Activated CD4-positive, alpha-beta memory T cell treated with anti-CD3 and anti-CD28 coated beads for 36 hours (primary cell): ENCODE data around the gene STRBP. TPM values are rescaled to one million over a fixed set of nuclear protein-coding genes. Genes with fewer than 3 reads are reported as not detected.

ENCODE experiments used
- CTCF ChIA-PET: fragments of 350-600 bp; sonication (Branson Sonifier 250); formaldehyde crosslinking; loops from one replicate; lab custom pipeline; 2021; ENCODE audit warnings: antibody characterized with exemption, inconsistent platforms; lab: Charles Lee
- POLR2A ChIA-PET: fragments of 350-600 bp; sonication (Branson Sonifier 250); formaldehyde crosslinking; loops from one replicate; lab custom pipeline; 2021; ENCODE audit warnings: antibody characterized with exemption; lab: Charles Lee
- DNase-seq: peaks from one replicate; pipeline ENCODE4 v3.0.0-alpha.2; 2020
- H3K27ac Mint-ChIP-seq: one replicate; pipeline ENCODE4 v1.8.0; 2021; ENCODE audit warnings: mixed read lengths
- H3K27me3 Mint-ChIP-seq: one replicate; pipeline ENCODE4 v1.8.0; 2021; ENCODE audit warnings: mixed read lengths
- H3K36me3 Mint-ChIP-seq: one replicate; pipeline ENCODE4 v1.8.0; 2021; ENCODE audit warnings: mixed read lengths
- H3K4me1 Mint-ChIP-seq: one replicate; pipeline ENCODE4 v1.8.0; 2021; ENCODE audit warnings: low read depth, mixed read lengths
- H3K4me3 Mint-ChIP-seq: one replicate; pipeline ENCODE4 v1.8.0; 2021; ENCODE audit warnings: mild to moderate bottlenecking, mixed read lengths
- H3K9me3 Mint-ChIP-seq: one replicate; pipeline ENCODE4 v1.8.0; 2021; ENCODE audit warnings: mixed read lengths
- intact Hi-C: fragments of 100-400 bp; cut with micrococcal nuclease; formaldehyde crosslinking; loops from one replicate; pipeline ENCODE4 v1.15.1; 2023
- total RNA-seq, 2 experiments: library from RNA; stranded (reverse); gene quantifications; one replicate each; pipeline ENCODE4 v1.2.3, GENCODE V29; 2021

Gene STRBP
- total RNA-seq, 2 experiments from 2014 or later, result 27.5 to 29.1 TPM

- CTCF ChIA-PET, result interaction anchor here (0.6 kb wide), 1 partner anchor 327 kb away, joined by 3 read pairs; no protein-coding TSS in a partner anchor
- no peak for DNase-seq
- H3K27ac Mint-ChIP-seq, result no peak overlapping the region
Observed at GRCh38 chr9:123175854-123176629, 92.3 kb downstream of the STRBP start.

GRCh38 chr9:123174887-123175518 lies 93.4 kb downstream of the STRBP start:
- Mint-ChIP-seq H3K27me3 (no peaks in the 10 kb centered on the region), H3K4me3 (no peak overlapping the region), H3K9me3 (no peaks in the 10 kb centered on the region), H3K36me3 (peaks cover 11% of the 10 kb centered on the region), H3K4me1 (peaks cover 2% of the 10 kb centered on the region), H3K27ac (no peak overlapping the region)
- DNase-seq, result no peak
- intact Hi-C loops, result no loop called here
- POLR2A ChIA-PET, result no interaction called here
- CTCF ChIA-PET, result interaction anchor here (0.7 kb wide), 1 partner anchor 45 kb away, joined by 3 read pairs; no protein-coding TSS in a partner anchor

More at GRCh38 chr9:123175854-123176629, 92.3 kb downstream of the STRBP start:
- H3K4me3 Mint-ChIP-seq, result no peak overlapping the region
- peaks cover 2% of the 10 kb centered on the region for H3K4me1 Mint-ChIP-seq
- H3K27me3 Mint-ChIP-seq, result no peaks in the 10 kb centered on the region
- POLR2A ChIA-PET, result no interaction called here
- intact Hi-C loops, result no loop called here
- H3K9me3 Mint-ChIP-seq, result no peaks in the 10 kb centered on the region
- H3K36me3 Mint-ChIP-seq, result peaks cover 14% of the 10 kb centered on the region

GRCh38 chr9:123174079-123174478 lies 94.3 kb downstream of the STRBP start:
- Mint-ChIP-seq H3K36me3 (peaks cover 11% of the 10 kb centered on the region), H3K4me3 (no peak overlapping the region), H3K4me1 (peaks cover 2% of the 10 kb centered on the region), H3K27ac (no peak overlapping the region), H3K9me3 (no peaks in the 10 kb centered on the region), H3K27me3 (no peaks in the 10 kb centered on the region)
- intact Hi-C loops, result no loop called here
- ChIA-PET POLR2A (no interaction called here), CTCF (interaction anchor here (0.7 kb wide), 1 partner anchor 46 kb away, joined by 3 read pairs; no protein-coding TSS in a partner anchor)
- DNase-seq, result no peak

- H3K27me3 Mint-ChIP-seq, result no peaks in the 10 kb centered on the region
Observed at GRCh38 chr9:123169926-123170325, 98.5 kb downstream of the STRBP start.

GRCh38 chr9:123168586-123168985 lies 99.8 kb downstream of the STRBP start:
- ChIA-PET POLR2A (no interaction called here), CTCF (no interaction called here)
- peaks cover 4% of the 10 kb centered on the region for H3K36me3 Mint-ChIP-seq
- H3K4me1 Mint-ChIP-seq, result no peaks in the 10 kb centered on the region
- DNase-seq, result no peak
- H3K4me3 Mint-ChIP-seq, result no peak overlapping the region
- intact Hi-C loops, result no loop called here
- no peaks in the 10 kb centered on the region for H3K27me3 Mint-ChIP-seq
- H3K9me3 Mint-ChIP-seq, result no peaks in the 10 kb centered on the region
- no peak overlapping the region for H3K27ac Mint-ChIP-seq

More at GRCh38 chr9:123169926-123170325, 98.5 kb downstream of the STRBP start:
- H3K27ac Mint-ChIP-seq, result no peak overlapping the region
- H3K9me3 Mint-ChIP-seq, result no peaks in the 10 kb centered on the region
- DNase-seq, result no peak
- ChIA-PET POLR2A (no interaction called here), CTCF (no interaction called here)
- intact Hi-C loops, result no loop called here
- H3K4me3 Mint-ChIP-seq, result no peak overlapping the region
- H3K4me1 Mint-ChIP-seq, result no peaks in the 10 kb centered on the region
- H3K36me3 Mint-ChIP-seq, result peaks cover 7% of the 10 kb centered on the region

GRCh38 chr9:123167474-123167873 lies 100.9 kb downstream of the STRBP start:
- POLR2A ChIA-PET, result no interaction called here
- no peaks in the 10 kb centered on the region for H3K4me1 Mint-ChIP-seq

GRCh38 chr9:123165813-123166212 lies 102.6 kb downstream of the STRBP start:
- Mint-ChIP-seq H3K4me3 (no peak overlapping the region), H3K27me3 (no peaks in the 10 kb centered on the region), H3K9me3 (no peaks in the 10 kb centered on the region), H3K4me1 (no peaks in the 10 kb centered on the region), H3K36me3 (no peaks in the 10 kb centered on the region), H3K27ac (no peak overlapping the region)
- intact Hi-C loops, result no loop called here
- ChIA-PET CTCF (interaction anchor here (1.6 kb wide), 1 partner anchor 184 kb away, joined by 3 read pairs; no protein-coding TSS in a partner anchor), POLR2A (no interaction called here)
- no peak for DNase-seq

More at GRCh38 chr9:123167474-123167873, 100.9 kb downstream of the STRBP start:
- DNase-seq, result no peak
- Mint-ChIP-seq H3K4me3 (no peak overlapping the region), H3K27ac (no peak overlapping the region), H3K36me3 (peaks cover 3% of the 10 kb centered on the region), H3K27me3 (no peaks in the 10 kb centered on the region), H3K9me3 (no peaks in the 10 kb centered on the region)
- CTCF ChIA-PET, result no interaction called here
- intact Hi-C loops, result no loop called here

GRCh38 chr9:123164285-123164684 lies 104.1 kb downstream of the STRBP start:
- Mint-ChIP-seq H3K36me3 (no peaks in the 10 kb centered on the region), H3K4me1 (no peaks in the 10 kb centered on the region), H3K27me3 (no peaks in the 10 kb centered on the region), H3K9me3 (no peaks in the 10 kb centered on the region), H3K27ac (no peak overlapping the region), H3K4me3 (no peak overlapping the region)
- DNase-seq, result no peak
- ChIA-PET POLR2A (no interaction called here), CTCF (no interaction called here)
- intact Hi-C loops, result no loop called here

GRCh38 chr9:123162791-123163345 lies 105.5 kb downstream of the STRBP start:
- ChIA-PET CTCF (no interaction called here), POLR2A (no interaction called here)
- H3K4me1 Mint-ChIP-seq, result no peaks in the 10 kb centered on the region
- H3K9me3 Mint-ChIP-seq, result no peaks in the 10 kb centered on the region
- H3K36me3 Mint-ChIP-seq, result no peaks in the 10 kb centered on the region
- intact Hi-C loops, result no loop called here
- no peak overlapping the region for H3K4me3 Mint-ChIP-seq
- H3K27ac Mint-ChIP-seq, result no peak overlapping the region
- H3K27me3 Mint-ChIP-seq, result no peaks in the 10 kb centered on the region
- no peak for DNase-seq

GRCh38 chr9:123162360-123162759 lies 106.0 kb downstream of the STRBP start:
- H3K4me3 Mint-ChIP-seq, result no peak overlapping the region
- POLR2A ChIA-PET, result no interaction called here
- H3K36me3 Mint-ChIP-seq, result peaks cover 3% of the 10 kb centered on the region
- no peaks in the 10 kb centered on the region for H3K9me3 Mint-ChIP-seq
- intact Hi-C loops, result no loop called here
- DNase-seq, result no peak
- no peaks in the 10 kb centered on the region for H3K27me3 Mint-ChIP-seq
- no peak overlapping the region for H3K27ac Mint-ChIP-seq
- CTCF ChIA-PET, result no interaction called here
- no peaks in the 10 kb centered on the region for H3K4me1 Mint-ChIP-seq

GRCh38 chr9:123157221-123157620 lies 111.2 kb downstream of the STRBP start:
- H3K36me3 Mint-ChIP-seq, result peaks cover 4% of the 10 kb centered on the region
- no peak overlapping the region for H3K27ac Mint-ChIP-seq
- no peaks in the 10 kb centered on the region for H3K9me3 Mint-ChIP-seq
- H3K27me3 Mint-ChIP-seq, result no peaks in the 10 kb centered on the region
- ChIA-PET CTCF (no interaction called here), POLR2A (interaction anchor here (0.6 kb wide), 1 partner anchor 241 kb away, joined by 3 read pairs; no protein-coding TSS in a partner anchor)
- DNase-seq, result no peak
- H3K4me1 Mint-ChIP-seq, result no peaks in the 10 kb centered on the region
- intact Hi-C loops, result no loop called here
- no peak overlapping the region for H3K4me3 Mint-ChIP-seq

- Mint-ChIP-seq H3K4me1 (no peaks in the 10 kb centered on the region), H3K4me3 (no peak overlapping the region), H3K9me3 (no peaks in the 10 kb centered on the region), H3K36me3 (peaks cover 19% of the 10 kb centered on the region), H3K27ac (no peak overlapping the region), H3K27me3 (no peaks in the 10 kb centered on the region)
- ChIA-PET POLR2A (no interaction called here), CTCF (no interaction called here)
- no peak for DNase-seq
- intact Hi-C loops, result no loop called here
Observed at GRCh38 chr9:123150708-123151503, 117.5 kb downstream of the STRBP start.
